NCI-H345 treated with DMSO at 0.1 percent for 48 hours (cell line): ENCODE results near the gene UBTD1.
"Not testable (repeated sequence)": the region's sequence is repeated elsewhere in the genome, so short reads cannot be mapped to it uniquely, and the experiment has no call there.

Experiments
- DNase-seq: peaks from one replicate; lab custom pipeline; 2025; ENCODE audit not compliant: unreplicated experiment; lab: John Stamatoyannopoulos, UW

Gene UBTD1

DNA sequence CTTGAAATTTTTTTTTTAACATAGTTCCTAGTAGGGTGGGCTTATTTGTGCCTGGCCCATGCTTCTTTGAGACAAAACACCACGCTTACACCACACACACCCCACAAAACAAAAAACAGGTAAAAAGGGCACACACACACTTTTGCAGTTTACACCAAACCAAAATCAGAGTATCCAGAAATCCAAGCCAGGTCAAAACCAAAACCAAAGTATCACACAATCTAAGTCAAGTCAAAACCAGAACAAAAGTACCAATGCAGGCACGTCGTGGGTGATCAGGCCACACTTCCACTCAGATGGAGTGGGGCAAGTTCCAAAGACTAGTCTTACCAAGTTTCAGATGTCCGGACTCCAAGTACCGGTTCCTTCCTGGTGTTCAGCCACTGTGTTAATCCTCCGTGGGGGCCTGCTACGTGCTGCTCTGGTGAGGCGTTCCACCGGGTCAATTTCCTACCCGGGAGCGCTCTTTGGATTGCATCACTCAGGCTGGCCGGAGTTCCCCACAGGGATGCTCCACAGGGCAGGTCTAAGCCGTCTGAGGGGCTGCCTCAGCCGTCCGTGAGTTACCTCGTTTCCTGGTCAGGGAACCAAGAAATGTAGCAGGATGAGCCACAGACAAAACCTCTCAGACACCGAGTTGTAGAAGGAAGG is 62.1 kb downstream of the UBTD1 start:
- DNase-seq, result not testable (repeated sequence)

DNA sequence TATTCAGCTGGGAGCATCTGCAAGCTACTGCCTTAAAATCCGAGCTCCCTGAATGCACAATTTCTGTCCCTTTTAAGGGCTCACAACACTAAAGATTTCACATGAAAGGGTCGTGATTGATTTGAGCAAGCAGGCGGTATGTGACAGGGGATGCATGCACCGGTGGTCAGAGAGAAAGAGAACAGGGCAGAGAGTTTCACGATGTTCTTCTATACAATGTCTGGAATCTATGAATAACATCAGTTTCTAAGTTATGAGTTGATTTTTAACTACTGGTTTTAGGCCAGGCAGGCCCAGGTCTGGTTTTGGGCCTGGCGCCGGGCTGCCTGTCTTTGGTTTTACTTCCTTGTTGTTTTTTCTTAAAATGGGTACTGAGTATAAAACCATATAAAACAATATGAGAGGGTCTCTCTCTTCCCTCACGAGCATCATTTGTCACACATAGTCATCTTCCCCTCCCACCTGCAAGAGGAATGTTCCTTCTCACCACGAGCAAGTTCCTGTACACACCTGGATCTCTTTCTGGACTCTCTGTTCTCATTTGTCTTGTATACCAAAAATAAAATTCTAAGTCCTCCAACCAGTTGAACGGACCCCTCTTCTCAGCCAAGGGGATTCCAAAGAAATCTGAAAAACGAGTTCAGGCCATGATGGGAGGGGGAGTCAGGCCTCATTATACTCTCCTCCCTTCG is 62.8 kb downstream of the UBTD1 start:
- not testable (repeated sequence) for DNase-seq

DNA sequence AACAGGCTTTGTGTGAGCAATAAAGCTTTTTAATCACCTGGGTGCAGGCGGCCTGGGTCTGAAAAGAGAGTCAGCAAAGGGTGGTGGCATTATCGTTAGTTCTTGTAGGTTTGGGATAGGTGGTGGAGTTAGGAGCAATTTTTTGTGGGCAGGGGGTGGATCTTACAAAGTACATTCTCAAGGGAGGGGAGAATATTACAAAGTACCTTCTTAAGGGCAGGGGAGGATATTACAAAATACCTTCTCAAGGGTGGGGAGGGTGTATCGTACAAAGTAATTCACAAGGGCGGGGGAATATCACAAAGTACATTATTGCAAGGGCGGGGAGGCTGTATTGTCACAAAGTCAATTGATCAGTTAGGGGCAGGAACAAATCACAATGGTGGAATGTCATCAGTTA is 63.6 kb downstream of the UBTD1 start:
- DNase-seq, result not testable (repeated sequence)

DNA sequence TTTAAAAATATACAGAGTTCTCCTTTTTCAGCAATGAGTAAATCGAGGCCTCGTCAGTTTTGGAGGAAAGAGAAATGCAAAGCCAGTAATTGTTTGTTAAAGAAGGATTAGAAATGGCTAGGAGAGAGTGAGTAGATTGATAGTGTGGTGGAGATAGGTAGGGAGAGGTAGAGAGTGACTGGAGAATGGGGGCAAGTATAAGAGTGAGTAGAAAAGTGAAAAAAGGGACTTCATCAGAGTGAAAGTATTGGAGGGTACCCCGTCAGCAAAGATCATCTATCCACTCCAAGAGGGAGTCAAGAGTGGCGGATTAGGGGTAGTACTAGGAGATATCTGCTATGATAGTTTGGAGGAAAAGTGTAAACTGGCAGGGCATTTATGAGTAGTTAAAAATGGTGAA is 64.6 kb downstream of the UBTD1 start:
- DNase-seq, result no peak

DNA sequence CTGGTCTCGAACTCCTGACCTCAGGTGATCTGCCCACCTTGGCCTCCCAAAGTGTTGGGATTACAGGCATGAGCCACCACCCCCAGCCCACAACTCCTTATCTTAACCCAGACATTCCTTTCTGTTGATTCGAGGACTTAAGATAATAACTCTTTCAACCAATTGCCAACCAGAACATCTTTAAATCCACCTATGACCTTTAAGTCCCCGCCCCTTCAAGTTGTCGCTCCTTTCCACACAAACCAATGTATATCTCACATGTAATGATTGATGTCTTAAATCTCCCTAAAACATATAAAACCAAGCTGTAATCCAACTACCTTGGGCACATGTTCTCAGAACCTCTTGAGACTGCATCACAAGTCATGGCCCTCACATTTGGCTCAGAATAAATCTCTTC is 66.1 kb downstream of the UBTD1 start:
- no peak for DNase-seq

DNA sequence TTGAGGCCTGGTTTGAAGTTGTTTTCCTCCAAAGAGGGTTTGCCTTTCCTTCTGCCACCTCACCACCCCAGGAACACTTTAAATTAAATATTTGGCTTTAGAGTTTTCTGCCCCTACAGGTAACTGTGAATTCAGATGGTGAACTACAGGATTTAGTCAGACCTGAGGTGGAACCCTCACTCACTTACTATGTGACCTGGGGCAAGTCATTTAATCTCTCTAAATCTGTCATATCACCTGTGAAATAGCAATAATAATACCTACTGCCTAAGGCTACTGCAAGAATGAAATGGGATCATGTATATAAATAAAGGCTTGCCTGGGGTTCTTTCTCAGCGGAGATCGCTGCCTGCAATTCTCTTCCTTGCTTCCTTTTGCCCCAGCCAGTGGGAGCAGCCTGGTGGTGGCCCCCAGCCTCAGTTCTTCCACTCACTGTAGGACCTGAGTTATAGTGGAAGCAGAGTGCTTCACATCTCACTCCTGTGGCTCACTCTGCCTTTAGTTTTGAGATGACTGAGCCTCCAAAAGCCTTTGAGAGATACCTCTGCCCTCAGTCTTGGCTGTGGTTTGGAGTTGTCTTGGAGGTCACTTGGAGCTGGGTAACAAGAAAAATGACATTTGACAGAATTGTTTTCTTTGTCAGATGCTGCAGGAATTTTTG is 67.7 kb downstream of the UBTD1 start:
- DNase-seq, result no peak

GRCh38 chr10:97567891-97568290 is 69.2 kb downstream of the UBTD1 start:
- DNase-seq, result no peak

- DNase-seq, result no peak
These were observed 71.5 kb downstream of the UBTD1 start for GRCh38 chr10:97570146-97570788.

GRCh38 chr10:97570789-97571471 is 72.2 kb downstream of the UBTD1 start:
- no peak for DNase-seq

- no peak for DNase-seq
These were observed 72.9 kb downstream of the UBTD1 start for GRCh38 chr10:97571622-97572021.

GRCh38 chr10:97572214-97572989 is 73.7 kb downstream of the UBTD1 start, which contains the start of gene ANKRD2:
ANKRD2 (plus strand) TSS chr10:97572779; CDS start chr10:97572789, 10 bp downstream.
- peak; percentile 3 for DNase-seq

DNA sequence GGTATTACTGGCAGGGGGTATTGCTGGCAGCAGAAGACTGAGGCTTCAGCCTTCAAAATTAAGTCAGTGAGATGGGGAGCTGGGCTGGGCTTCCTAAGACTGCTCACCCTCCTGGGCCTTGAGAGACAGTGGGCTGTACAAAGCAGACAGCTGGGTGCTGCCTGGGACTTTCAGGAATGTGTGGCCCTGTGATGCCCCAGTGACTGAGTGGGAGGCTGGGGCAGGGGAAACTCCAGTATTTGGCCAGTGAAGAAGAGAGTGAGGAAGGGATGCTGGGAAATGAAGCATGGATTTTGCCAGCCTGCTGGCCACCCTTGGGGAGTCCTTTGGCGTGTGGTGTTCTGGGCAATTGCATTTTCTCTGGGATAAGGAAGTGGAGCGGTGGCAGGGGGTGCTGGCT is 74.3 kb downstream of the UBTD1 start:
- DNase-seq, result no peak

DNA sequence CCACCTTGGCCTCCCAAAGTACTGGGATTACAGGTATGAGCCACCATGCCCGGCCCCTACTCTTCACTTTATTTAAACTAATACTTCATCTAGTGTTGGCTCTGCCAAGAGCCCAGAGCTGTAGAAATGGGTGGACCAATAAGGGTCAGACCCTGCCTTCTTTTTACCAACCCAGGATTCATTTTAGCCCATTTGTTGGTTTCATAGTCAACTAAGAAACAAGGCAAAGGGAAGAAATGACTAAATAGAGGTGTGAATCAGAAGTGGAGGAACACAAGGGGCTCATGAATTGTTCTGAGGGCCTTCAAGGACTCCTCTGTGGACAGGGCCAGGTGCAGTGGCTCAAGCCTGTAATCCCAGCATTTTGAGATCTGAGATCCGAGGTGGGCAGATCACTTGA is 74.9 kb downstream of the UBTD1 start:
- no peak for DNase-seq

GRCh38 chr10:97574374-97575126 is 75.8 kb downstream of the UBTD1 start:
- DNase-seq, result peak; percentile 62

- no peak for DNase-seq
These were observed 76.5 kb downstream of the UBTD1 start for GRCh38 chr10:97575127-97575668.

- DNase-seq, result not testable (repeated sequence)
These were observed 77.8 kb downstream of the UBTD1 start for GRCh38 chr10:97576487-97576886.

DNA sequence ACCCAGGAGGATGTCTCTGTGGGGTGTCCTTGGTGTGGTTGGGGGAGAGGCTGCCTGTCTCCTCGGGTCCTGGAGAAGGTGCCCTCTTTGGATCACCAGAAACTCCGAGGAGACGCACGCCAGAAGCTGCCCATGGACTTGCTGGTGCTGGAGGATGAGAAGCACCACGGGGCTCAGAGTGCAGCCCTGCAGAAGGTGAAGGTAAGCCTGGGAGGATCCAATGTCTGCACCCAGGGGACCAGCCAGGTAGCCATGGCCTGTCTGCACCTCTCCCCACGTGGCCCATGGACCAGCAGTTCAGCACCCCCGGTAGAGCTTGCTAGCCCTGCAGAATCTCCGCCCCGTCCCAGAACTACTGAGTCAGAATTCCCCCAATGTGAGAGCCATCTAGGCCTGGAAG is 79.0 kb downstream of the UBTD1 start:
- no peak for DNase-seq

DNA sequence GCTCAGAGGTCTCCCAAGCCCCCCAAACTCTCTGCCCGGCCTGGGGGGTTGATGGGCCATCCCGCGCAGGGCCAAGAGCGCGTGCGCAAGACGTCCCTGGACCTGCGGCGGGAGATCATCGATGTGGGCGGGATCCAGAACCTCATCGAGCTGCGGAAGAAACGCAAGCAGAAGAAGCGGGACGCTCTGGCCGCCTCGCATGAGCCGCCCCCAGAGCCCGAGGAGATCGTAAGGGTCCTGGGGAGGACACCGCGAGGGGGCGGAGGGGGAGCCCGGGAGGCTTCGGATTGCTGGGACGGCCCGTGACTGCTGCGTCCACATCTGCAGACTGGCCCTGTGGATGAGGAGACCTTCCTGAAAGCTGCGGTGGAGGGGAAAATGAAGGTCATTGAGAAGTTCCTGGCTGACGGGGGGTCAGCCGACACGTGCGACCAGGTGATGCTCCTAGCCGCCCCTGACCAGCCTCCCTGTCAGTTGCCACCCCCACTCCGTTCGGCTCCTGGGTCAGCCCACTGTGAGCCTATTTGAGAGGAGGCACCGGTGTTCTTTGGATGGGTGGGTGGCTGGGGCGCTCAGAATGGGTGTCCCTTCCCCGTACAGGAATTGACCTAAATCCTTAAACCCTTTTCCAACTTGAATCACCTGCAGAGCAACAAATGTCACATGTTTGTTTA is 79.6 kb downstream of the UBTD1 start:
- no peak for DNase-seq
